HG02938 (cell line): ENCODE results near the gene MALRD1.
"Not testable (repeated sequence)": the region's sequence is repeated elsewhere in the genome, so short reads cannot be mapped to it uniquely, and the experiment has no call there.

Experiments
- ATAC-seq: cut with Tn5 transposase; IDR thresholded peaks from one replicate; pipeline ENCODE4 v1.9.1; 2021; ENCODE audit warnings: mild to moderate bottlenecking, moderate library complexity; ENCODE audit not compliant: unreplicated experiment

MALRD1 gene

DNA sequence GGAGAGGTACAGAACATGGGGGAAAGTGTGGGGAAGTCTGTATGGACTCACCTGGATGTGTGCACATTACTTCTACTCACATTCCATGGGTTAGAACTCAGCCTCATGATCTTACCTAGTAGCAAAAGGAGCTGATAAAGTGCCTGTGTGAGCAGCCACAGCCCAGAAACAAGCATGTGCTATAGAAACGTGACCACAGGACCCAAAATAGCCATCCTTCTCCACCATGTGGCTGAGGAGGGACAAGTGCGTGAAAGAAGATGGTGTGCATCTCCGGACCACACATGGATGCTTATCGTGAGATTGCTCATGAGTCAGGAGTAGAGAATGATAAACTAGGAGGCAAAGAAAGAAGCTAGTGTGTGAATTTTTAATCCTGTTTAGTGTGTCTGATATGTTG is 431.3 kb downstream of the MALRD1 start:
- ATAC-seq = no peak

- no peak for ATAC-seq
Measured at GRCh38 chr10:19480353-19480752, 431.8 kb downstream of the MALRD1 start.

DNA sequence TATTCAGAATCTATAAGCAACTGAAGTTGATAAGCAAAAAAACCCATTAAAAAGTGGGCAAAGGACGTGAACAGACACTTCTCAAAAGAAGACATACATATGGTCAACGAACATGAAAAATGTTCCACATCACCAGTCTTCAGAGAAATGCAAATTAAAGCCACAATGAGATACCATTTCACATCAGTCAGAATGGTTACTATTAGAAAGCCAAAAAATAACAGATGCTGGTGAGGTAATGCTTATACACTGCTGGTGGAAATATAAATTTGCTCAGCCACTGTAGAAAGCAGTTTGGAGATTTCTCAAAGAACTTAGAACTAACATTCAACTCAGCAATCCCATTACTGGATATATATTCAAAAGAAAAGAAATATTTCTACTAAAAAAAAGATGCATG is 434.8 kb downstream of the MALRD1 start:
- no peak for ATAC-seq

- ATAC-seq = no peak
Measured at GRCh38 chr10:19488592-19489280, 440.1 kb downstream of the MALRD1 start.

DNA sequence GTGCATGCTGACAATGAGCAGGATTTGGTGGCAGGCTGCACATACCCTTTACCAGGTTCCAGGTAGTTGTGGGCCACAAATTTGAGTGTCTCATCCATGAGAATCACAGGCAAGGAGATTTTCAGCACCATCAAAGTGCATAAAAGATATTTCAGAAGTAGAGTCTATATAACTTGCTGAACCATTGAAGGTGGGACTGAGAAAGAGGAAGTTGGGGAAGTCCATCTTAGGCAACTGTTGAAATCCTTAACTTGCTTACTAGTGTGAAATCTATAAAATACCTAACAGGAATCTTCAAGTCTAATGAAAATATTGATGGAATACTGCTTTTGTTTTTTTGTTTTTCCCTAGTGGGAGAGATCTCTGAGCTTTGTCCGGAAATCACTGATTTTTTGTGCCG is 442.6 kb downstream of the MALRD1 start:
- ATAC-seq = no peak

DNA sequence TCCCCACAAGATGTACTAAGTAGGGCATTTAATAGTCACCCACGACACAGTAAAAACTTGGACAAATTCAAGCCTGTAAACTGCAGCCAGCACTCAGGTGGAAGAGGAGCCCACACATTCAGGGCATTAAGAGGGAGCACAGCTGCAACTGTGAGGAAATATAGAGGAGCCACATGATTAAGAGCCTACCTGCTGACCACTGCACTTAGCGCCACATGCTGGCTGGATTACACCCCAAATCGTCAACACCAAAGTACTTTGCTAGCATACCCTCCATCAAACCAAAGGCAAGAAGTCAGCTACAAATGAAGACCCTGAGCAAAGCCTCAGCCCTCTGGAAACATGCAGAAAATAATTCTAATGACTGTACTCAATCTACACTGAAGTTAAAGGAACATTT is 445.3 kb downstream of the MALRD1 start:
- no peak for ATAC-seq

DNA sequence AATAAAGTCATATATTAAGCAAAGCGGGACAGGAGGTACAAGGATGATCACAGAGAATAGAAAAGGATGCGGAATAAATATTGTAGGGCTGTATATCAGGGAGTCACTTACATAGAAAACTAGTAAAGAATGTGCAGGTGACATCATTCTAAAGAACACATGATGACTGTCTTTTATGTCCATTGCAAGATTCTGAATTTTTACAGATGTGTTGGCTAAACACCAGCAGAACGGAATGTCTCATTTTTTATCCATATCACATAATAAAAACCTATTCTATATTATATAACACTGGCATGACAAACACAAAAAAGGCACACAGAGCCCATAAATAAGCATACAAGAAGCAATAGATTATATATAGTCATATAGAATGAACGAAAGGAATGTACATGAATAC is 448.4 kb downstream of the MALRD1 start:
- ATAC-seq = no peak

GRCh38 chr10:19498393-19499290 is 450.0 kb downstream of the MALRD1 start:
- no peak for ATAC-seq

DNA sequence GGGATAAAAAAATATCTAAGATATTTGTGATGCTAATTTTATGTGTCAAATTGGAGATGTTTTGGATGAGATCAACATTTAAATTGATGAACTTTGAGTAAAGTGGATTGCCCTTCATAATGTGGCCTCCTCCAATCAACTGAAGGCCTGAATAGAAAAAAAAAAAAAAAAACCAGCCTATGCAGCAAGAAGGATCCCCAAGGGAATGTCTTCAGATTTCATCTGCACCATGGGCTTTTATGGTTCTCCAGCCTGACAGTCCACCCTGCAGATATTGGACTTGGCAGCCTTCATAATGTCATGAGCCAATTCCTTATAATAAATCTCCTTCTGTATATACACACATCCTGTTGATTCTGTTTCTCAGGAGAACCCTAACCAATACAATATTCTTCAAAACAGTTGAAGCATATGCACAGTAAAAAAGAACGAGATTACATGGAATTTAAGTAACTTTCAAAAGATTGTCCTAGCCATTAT is 450.7 kb downstream of the MALRD1 start:
- ATAC-seq = no peak

- ATAC-seq = no peak
Measured at GRCh38 chr10:19500959-19501358, 452.4 kb downstream of the MALRD1 start.

DNA sequence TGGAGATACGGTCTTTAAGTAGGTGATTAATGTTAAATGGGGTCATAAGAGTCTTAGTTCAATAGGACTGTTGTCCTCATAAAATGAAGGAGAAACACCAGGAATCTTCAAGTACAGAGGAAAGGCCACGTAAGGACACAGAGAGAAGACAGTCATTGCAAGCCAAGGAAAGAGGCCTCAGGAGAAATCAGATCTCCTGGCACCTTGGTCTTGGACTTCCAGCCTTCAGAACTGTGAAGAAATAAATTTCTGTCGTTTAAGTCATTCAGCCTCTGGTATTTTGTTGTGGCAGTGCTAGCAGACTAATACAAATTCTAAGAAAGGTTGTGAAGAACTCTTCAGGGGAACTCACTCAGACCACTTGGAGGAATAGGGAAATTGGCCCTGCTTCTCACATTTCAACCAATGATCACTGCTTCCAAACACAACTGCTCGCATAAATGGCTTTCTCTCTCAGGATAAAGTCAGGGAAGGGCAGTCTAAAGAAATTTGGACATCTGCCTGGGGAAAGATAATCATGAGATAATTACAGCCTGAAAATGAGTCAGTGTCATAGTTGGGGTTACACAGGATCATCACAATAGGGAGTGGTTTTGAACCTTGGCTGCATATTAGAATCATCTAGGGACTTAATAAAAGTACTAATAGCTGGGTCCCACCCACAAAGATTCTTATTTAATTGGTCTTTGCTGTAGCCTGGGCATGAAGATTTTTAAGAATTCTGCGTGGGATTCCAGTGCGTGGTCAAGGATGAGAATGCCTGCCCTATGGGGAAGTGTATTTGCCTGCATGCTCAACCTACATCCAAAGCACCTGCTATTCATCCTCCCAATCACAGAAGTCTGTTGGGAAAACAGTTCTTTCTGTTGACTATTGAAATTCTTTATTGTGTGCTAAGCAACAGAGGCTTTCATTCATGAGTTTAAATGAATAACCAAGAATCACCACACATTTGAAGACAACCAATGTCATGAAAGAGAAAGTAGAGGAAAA is 457.0 kb downstream of the MALRD1 start:
- ATAC-seq = no peak

GRCh38 chr10:19510005-19510732 is 461.6 kb downstream of the MALRD1 start:
- not testable (repeated sequence) for ATAC-seq

- ATAC-seq = no peak
Measured at GRCh38 chr10:19518109-19518508, 469.5 kb downstream of the MALRD1 start.

- no peak for ATAC-seq
Measured at GRCh38 chr10:19518632-19519031, 470.0 kb downstream of the MALRD1 start.

DNA sequence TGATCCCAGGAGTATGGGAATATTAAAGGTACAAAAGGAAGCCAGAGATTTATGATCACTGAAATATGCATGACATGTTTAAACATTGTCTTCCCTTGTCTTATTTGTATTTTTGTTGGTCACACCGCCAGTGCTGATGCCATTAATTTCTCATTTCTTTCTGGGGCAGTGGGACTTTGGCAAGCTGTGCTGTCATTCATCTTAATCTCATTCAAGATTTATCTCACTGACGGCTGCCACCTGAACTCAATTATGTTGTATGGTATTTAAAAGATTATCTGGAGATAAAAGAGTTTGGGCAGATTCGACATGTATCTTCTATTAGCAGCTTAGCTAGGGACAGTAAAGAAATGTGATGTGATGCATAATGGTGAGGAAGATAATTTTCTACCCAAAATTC is 482.7 kb downstream of the MALRD1 start:
- ATAC-seq = no peak

DNA sequence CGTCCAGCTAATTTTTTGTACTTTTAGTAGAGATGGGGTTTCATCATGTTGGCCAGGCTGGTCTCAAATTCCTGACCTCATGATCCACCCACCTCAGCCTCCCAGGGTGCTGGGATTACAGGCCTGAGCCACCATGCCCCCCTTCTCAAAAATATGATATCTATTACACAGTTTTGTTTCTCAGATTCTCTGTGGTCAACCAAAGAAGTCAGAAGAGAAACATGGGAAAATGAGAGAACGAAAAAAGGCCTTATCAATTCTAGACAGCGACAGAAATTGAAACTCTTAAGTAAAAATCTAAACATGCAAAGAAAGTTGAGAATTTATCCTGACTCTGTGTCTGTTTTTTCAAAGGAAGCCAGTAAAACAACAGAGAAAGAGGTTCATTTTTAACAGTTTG is 483.8 kb downstream of the MALRD1 start:
- ATAC-seq = no peak

GRCh38 chr10:19541299-19541698 is 492.7 kb downstream of the MALRD1 start:
- ATAC-seq = no peak

DNA sequence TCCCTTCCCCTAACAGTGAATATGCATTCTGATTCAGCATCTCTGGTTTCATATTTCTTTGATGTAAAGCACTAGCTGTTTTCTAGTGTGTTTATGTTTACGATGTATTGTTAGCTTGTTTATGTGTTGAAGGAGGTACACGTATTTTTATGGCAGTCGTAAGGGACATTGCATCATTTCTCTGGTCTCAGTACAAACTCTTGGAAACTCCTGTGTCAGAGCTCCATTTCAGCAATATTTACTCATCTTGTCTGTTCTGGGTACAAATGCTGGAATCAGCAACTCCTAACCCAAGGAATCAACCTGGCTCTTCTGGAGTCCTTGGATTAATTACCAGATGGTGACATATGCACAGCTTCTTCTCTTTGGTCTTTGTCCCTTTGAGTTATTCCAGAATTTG is 497.6 kb downstream of the MALRD1 start:
- no peak for ATAC-seq

GRCh38 chr10:19549503-19549902 is 500.9 kb downstream of the MALRD1 start:
- no peak for ATAC-seq

- no peak for ATAC-seq
Measured at GRCh38 chr10:19556666-19557065, 508.1 kb downstream of the MALRD1 start.
